Adrenal gland (tissue), 5 donors: Measurements from ENCODE around the gene NYAP1.

Source experiments
- CTCF ChIP-seq, 6 experiments: fragments of 450-650 bp in 4 of 6; fragments of 200-600 bp in 2 of 6; sonication (generic) in 1 of 6; IDR thresholded peaks; 1 replicate in 5 of 6; 2 replicates in 1 of 6; pipeline versions ENCODE4 v1.5.1 to v1.8.0; 2016 to 2021; ENCODE audit warnings: antibody characterized with exemption in 6 of 6, mild to moderate bottlenecking in 2 of 6, moderate library complexity in 1 of 6
- POLR2A ChIP-seq, 2 donors: fragments of 450-650 bp; IDR thresholded peaks; one replicate each; pipeline ENCODE4 v1.6.1; 2017; ENCODE audit warnings: antibody characterized with exemption in 2 of 2, mild to moderate bottlenecking in 2 of 2, moderate library complexity in 1 of 2
- donor health status: DM: no; HTN: no; CAD: no.

- no peak for TF ChIP-seq CTCF (IDR thresholded peaks at IDR 0.05)
- TF ChIP-seq POLR2A (IDR thresholded peaks at IDR 0.05) = no peak
Observed at GRCh38 chr7:100544386-100544785, 60.7 kb downstream of the NYAP1 start.
